Activated CD8-positive, alpha-beta memory T cell treated with anti-CD3 and anti-CD28 coated beads for 24 hours (primary cell): Measurements from ENCODE around the gene NFIB.

Experiments used
- DNase-seq: peaks from one replicate; pipeline ENCODE4 v3.0.0-alpha.2; 2020

NFIB gene

GRCh38 chr9:14179449-14179848, 134.5 kb downstream of the NFIB start:
- no peak for DNase-seq

- DNase-seq = no peak
These were observed 138.2 kb downstream of the NFIB start for GRCh38 chr9:14175778-14176177.

- DNase-seq = no peak
These were observed 140.2 kb downstream of the NFIB start for GRCh38 chr9:14173713-14174112.

GRCh38 chr9:14170973-14171596, 142.9 kb downstream of the NFIB start:
- DNase-seq = no peak

GRCh38 chr9:14170392-14170931, 143.5 kb downstream of the NFIB start:
- DNase-seq = no peak

GRCh38 chr9:14168381-14168780, 145.6 kb downstream of the NFIB start:
- DNase-seq = no peak

GRCh38 chr9:14165376-14166035, 148.4 kb downstream of the NFIB start:
- DNase-seq = no peak

- no peak for DNase-seq
These were observed 149.0 kb downstream of the NFIB start for GRCh38 chr9:14164908-14165307.

- no peak for DNase-seq
These were observed 154.3 kb downstream of the NFIB start for GRCh38 chr9:14159440-14160216.

GRCh38 chr9:14158916-14159315, 155.0 kb downstream of the NFIB start:
- DNase-seq = no peak

- DNase-seq = no peak
These were observed 155.7 kb downstream of the NFIB start for GRCh38 chr9:14158136-14158813.

GRCh38 chr9:14157191-14157590, 156.8 kb downstream of the NFIB start:
- DNase-seq = no peak

- no peak for DNase-seq
These were observed 157.9 kb downstream of the NFIB start for GRCh38 chr9:14156046-14156445.

GRCh38 chr9:14155237-14155636, 158.7 kb downstream of the NFIB start:
- DNase-seq = no peak

- no peak for DNase-seq
These were observed 160.6 kb downstream of the NFIB start for GRCh38 chr9:14153310-14153720.

- DNase-seq = no peak
These were observed 162.5 kb downstream of the NFIB start for GRCh38 chr9:14151451-14151850.

GRCh38 chr9:14148501-14149103, 165.3 kb downstream of the NFIB start:
- DNase-seq = no peak

GRCh38 chr9:14147738-14148137, 166.2 kb downstream of the NFIB start:
- no peak for DNase-seq

- DNase-seq = no peak
These were observed 167.6 kb downstream of the NFIB start for GRCh38 chr9:14146201-14146874.

GRCh38 chr9:14144215-14144614, 169.7 kb downstream of the NFIB start:
- DNase-seq = no peak

- DNase-seq = no peak
These were observed 172.2 kb downstream of the NFIB start for GRCh38 chr9:14141699-14142098.

- no peak for DNase-seq
These were observed 173.7 kb downstream of the NFIB start for GRCh38 chr9:14140096-14140697.
